HG03439 (cell line): ENCODE data around the gene RCHY1.
"Not testable (repeated sequence)": the region's sequence is repeated elsewhere in the genome, so short reads cannot be mapped to it uniquely, and the experiment has no call there.

Source experiments
- ATAC-seq: cut with Tn5 transposase; IDR thresholded peaks from one replicate; pipeline ENCODE4 v1.9.1; 2021; ENCODE audit warnings: mild to moderate bottlenecking, moderate library complexity; ENCODE audit not compliant: unreplicated experiment

RCHY1 gene

DNA sequence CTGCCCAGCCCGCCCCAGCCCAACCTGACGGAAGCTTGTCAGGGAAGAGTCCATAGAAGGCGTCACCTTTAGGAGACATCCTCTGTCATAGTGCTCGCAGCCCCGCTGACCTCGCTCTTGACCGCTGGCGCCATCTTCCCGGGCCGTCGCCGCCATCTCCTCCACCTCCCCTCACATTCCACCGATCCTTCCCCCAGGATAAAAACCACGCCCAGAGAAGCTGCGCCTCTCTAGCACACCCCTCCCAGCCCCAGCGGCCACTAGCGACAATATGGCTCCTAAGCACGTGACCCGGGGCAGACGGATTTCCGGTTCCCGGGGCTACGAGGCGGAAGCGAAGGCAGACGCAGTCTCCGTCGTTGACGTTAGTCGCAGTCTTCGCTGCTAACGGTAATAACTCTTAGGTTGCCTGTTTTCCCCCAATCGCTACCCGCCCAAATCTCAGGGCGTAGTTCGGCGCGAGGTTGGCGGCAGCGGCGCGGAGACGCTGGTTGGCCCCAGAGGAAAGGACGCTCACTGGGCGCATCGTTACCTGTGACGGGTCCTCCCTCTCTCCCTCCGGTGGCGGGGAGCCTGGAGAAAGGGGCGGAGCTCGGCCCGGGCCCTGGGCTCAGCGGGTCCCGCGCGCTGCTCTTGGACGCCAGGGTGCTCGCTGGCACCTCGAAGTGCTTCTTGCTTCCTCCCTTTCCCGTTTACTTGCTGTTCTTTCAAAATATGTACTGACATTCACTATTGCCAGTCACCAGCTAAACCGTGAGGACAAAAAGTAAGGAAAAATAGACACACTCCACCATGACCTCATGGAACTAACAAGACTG is at the start of gene RCHY1, which contains the start of gene THAP6:
RCHY1 (minus strand) TSS at position 273 of the 818 bp plus-strand sequence; CDS start at position 156, 117 bp downstream.
THAP6 (plus strand) TSS at position 343 of the 818 bp plus-strand sequence. CDS start 980 bp downstream, outside the sequence.
- ATAC-seq = peak; percentile 97

DNA sequence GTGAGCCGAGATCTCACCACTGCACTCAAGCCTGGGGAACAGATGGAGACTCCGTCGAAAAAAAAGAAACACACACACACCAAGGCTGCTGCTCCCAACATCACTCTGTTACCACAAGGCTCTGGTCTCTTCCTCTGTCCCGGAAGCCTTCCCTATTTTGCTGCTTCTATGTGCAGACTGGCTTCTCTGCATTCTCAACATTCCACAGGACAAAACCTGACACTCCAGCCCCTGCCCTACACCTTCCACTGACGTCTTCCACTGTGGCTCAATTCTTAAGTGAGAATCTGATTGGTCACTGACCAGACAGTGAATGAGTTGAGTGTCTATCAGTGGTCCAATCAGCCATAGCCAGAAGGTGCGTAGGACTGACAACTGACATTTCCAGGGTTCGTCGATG is 47.6 kb upstream of the RCHY1 start:
- no peak for ATAC-seq

DNA sequence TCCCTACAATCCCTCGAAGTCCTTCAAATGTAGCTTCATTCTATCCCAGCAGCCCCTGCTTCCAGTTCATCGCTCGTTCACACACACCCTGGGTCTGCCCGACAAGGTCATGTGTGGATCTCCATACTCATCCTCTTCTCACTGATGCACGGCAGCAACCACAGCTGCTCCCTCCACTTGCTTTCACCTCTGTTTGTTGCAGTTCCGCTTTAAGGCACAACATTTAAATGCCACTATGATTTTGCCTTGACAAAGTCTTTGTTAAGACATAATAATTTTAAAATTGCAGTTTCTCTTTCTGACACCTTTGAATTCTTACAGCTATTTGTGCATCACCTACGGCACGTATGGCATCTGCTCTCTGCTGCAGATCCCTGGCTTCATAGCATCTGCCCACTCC is 43.5 kb upstream of the RCHY1 start:
- ATAC-seq = no peak

DNA sequence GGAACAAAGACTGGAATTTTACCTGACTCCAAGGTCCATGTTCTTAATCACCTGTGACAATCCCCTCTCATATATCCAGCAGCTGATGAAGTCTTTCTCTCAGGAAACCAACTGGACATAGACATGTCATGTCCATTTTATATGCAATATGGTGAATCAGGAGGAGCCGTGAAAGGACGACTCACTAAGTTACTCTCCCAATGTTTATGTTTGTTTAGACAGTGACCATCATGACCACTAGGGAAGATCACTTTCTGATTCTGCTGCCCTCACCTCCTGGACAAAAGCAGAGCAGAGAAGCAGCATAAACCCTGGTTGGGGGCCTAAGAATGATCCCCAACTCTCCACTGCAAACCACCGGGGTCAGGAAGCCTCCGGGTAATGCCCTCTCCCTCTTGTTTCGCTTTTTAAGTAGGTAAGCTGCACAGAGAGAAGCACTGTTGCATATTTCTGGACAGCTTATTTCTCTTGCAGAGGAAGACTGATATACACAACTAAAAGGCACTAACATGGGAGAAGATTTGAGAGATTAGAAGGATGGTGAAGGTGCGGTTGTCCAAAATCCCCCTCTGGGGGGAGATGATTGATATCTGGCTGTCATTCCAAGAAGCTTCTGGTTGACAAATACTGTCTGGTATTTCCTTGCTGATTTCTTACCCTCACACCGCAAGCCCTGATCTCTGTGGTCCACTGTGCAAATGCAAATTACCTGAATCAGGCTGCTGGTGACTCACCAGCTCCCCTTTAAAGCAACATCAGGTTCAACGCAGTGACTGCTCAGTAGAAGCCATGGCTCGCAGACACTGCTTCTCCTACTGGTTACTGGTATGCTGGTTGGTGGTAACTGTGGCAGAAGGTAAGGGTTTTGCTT is 41.3 kb upstream of the RCHY1 start, which contains the start of gene ODAPH:
ODAPH (plus strand) TSS at position 773 of the 871 bp plus-strand sequence; CDS start at position 790, 17 bp downstream.
- ATAC-seq = peak; percentile 99

DNA sequence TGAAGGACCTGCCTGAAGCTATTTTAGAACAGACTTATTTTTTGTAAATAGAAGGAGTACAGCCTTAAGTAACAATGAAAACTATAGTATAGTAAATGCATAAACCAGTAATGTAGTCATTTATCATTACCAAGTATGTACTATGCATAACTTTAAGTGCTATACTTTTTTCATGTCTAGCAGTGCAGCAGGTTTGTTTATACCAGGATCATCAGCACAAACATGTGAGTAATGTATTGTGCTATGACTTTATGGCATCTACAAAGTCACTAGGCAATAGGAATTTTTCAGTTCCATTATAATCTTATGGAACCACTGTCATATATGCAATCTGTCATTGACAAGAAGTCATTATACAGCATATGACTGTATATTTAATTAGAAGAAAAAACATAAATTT is 38.2 kb upstream of the RCHY1 start:
- no peak for ATAC-seq

DNA sequence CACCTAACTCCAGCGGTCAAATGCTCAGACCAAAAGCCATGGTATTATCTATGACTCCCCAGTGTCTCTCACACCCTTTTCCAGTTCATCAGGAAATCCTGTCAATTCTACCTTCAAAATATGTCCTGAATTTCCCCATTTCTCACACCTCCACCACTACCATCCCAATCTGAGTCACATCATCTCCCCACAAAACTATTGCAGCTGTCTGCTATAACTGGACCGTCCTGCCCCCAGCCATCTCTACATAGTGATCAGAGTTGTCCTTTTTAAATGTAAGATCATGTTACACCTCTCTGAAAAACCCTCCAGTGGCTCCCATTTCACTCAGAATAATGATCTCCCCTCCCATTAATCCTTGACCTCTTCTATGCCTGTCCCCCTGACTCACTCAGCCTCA is 34.8 kb upstream of the RCHY1 start:
- no peak for ATAC-seq

DNA sequence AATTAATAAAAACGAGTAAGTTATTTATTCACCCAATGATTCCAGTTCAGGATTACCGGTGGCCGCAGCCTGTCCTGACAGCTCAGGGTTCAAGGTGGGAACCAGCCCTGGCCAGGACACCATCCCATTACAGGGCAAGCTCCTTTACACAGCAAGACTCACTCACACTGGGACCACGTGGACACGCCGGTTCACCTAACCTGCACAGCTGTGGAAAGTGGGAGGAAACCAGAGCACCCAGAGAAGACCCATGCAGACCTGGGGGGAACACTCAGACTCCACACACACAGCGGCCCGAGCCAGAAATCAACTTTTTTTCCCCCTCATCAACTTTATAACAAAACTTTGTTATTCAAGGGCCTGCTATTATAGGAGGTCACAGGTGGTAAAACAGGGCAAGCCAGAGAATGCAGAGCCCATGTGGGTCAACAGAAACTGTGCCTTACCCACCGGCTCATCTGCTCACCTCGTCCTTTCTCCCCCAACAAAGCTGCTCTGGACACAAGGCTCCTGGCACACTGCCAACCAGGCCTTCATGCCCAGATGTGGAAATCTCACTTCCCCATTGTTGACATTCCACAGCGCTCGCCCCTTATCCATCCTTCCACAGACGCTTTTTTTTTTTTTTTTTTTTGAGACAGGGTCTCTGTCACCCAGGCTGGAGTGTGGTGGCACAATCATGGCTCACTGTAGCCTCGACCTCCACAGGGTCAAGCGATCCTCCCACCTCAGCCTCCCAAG is 33.6 kb upstream of the RCHY1 start:
- ATAC-seq = no peak

DNA sequence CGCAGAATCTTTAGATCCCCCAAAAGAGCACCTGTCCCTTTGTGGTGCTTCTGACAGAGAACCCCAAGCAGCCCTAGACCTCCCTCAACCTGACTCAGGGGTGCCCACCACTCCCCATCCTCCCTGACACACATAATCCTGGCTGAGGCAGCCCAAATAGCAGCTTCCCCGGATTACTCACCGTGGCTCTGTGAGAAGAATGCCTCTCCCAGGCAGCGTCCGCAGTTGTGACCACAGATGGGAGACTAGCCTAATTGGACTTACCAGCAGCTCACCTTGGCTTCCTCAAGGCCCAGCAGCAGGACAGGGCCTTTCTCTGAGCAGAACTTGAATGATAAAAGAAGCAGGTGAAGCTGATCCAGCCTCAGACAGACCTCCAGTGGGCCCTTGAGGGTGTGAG is 31.3 kb upstream of the RCHY1 start:
- ATAC-seq = no peak

DNA sequence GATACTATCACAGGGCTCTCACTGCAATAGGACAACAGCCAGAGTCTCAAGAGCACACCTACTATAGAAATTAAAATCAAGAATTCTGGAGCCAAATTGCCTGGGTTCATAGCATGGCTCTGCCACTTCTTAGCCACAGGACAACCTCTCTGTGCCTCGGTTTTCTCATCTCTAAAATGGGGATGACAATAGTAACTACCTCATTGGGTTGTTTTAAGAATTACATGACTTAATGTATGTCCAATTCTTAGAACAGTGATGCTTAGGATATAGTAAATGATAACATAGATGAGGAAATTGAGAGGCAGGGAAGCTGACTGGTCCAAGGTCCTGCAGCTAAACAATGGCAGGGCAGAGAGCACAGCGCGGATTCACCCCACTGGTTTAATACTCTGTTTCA is 30.7 kb upstream of the RCHY1 start:
- no peak for ATAC-seq

DNA sequence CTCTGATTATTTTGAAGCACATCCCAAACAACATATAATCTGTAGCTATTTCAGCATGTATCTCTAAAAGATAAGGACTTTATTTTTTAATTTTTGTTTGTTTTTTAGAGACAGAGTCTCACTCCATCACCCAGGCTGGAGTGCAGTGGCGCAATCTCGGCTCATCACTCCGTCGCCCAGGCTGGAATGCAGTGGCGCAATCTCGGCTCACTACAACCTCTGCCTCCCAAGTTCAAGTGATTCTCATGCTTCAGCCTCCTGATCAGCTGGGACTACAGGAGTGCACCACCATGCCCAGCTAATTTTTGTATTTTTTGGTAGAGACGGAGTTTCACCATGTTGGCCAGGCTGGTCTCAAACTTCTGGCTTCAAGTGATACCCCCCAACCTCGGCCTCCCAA is 30.0 kb upstream of the RCHY1 start:
- ATAC-seq = not testable (repeated sequence)

DNA sequence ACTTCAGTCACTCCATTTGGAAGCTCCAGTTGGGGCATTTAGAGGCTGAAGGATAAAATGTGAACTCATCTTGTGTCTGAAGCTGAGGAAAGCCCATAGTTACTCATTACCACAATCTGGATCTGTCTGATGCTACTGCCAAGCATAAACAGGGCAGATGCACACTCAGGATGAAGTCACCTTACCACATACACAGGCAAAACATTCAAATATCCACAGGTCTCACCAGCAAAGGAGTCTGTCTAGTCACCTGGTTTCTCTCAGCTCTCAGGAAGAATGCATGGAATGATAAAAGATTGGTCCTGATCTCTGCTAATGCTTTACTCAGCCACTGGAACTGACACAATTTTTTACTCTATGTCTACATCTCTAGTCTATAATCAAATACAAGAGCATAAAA is 28.6 kb upstream of the RCHY1 start:
- ATAC-seq = no peak

DNA sequence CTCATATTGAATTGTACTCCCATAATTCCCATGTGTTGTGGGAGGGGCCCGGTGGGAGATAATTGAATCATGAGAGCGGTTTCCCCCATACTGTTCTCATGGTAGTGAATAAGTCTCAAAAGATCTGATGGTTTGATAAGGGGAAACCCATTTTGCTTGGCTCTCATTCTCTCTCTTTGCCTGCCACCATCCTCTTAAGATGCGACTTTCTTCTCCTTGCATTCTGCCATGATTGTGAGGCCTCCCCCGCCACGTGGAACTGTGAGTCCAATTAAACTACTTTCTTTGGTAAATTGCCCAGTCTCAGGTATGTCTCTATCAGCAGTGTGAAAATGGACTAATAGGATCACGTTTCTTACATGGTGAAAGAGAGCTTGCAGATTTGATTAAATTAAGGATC is 23.1 kb upstream of the RCHY1 start:
- not testable (repeated sequence) for ATAC-seq

DNA sequence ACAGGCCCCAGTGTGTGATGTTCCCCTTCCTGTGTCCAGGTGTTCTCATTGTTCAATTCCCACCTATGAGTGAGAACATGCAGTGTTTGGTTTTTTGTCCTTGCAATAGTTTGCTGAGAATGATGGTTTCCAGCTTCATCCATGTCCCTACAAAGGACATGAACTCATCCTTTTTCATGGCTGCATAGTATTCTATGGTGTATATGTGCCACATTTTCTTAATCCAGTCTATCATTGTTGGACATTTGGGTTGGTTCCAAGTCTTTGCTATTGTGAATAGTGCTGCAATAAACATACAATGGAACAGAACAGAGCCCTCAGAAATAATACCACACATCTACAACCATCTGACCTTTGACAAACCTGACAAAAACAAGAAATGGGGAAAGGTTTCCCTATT is 19.7 kb upstream of the RCHY1 start:
- not testable (repeated sequence) for ATAC-seq

DNA sequence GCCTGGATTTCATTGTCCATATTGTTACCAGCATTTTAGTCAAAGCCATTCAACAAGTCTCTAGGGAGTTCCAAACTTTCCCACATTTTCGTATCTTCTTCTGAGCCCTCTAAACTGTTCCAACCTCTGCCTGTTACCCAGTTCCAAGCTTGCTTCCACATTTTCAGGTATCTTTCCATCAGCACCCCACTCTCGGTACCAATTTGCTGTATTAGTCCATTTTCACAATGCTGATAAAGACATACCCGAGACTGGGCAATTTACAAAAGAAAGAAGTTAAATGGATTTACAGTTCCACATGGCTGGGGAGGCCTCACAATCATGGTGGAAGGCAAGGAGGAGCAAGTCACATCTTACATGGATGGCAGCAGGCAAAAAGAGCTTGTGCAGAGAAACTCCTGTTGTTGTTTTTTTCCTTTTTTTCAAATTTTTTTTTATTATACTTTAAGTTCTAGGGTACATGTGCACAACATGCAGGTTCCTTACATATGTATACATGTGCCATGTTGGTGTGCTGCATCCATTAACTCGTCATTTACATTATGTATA is 19.2 kb upstream of the RCHY1 start:
- not testable (repeated sequence) for ATAC-seq

DNA sequence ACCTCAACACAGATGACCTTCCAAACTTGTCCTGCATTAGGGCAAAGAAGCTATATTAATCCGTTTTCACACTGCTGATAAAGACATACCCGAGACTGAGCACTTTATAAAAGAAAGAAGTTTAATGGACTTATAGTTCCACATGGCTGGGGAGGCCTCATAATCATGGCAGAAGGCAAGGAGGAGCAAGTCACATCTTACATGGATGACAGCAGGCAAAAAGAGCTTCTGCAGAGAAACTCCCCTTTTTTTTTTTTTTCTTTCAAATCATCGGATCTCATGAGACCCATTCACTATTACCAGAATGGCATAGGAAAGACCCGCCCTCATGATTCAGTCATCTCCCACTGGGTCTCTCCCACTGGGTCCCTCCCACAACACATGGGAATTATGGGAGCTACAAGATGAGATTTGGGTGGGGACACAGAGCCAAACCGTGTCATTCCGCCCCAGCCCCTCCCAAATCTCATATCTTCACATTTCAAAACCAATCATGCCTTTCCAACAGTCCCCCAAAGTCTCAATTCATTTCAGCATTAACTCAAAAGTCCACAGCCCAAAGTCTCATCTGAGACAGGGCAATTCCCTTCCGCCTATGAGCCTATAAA is 17.4 kb upstream of the RCHY1 start:
- not testable (repeated sequence) for ATAC-seq

DNA sequence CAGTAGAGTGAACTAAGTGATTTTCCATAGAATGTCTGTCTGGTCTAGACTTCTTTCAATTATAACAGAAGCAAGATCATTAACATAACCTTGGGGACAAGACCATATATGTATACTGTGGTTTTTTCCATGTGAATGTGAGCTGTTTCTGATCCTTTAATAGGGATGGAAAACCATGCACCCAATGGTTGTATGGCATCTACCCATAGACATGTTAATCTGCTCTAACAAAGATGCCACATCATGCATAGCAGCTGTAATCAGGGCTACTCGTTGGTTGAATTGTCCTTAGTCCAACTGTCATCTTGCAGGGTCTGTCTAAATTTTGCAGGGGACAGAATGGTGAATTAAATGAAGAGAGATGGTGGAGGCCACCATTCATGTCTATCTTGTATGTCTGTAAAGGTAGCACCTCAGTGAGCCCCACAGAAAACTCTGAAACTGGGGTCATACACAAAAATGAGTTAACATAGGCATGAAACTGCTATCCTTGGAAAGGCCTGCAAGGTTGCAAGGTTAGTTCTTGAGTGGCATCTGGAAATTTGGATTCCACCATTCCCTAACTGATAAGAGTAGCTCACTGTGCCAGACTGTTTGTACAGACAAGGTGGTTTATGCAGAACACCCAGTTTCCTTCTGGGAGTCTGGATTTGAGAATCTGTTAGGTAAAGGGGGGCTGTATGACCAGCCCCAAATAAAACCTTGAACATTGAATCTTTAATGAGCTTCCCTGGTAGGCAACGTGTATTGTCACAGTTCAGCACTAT is 16.5 kb upstream of the RCHY1 start:
- ATAC-seq = no peak

DNA sequence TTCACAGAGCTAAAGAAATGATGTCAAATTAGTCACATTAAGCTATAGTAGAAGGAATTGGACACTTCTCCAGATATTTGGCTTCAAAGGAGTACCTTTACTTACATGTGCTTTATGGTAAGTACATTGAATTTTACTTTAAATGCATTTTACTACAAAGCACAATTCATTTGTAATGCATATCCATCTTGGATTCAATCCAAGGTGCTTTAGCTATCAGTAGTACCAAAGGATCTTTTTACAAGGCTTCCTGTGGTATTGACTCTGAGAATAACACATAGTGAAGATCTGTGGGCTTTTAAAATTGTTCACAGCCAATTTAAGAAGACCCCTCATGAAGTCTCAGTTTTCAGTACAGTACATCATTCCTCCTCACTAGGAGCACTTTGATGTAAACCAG is 13.3 kb upstream of the RCHY1 start:
- no peak for ATAC-seq

DNA sequence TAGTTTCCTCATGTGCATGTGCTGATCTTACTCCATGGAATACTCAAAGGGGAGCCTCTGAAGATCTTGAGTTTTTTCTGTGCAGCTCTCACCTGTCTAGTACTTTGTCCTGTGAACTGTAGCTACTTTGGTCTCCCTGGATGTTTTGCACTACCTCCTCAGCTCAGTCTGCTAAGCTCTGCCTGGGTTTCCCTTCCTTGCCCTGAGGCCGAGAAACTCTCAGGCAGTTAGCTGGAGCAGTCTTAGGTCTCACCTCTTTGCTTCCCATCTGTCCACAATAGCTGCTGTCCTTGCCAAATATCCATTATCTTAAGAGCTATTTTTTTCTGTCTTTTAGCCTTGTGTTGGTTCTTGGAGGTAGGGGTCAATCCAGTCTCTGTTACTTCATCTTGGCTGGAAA is 11.7 kb upstream of the RCHY1 start:
- ATAC-seq = no peak

DNA sequence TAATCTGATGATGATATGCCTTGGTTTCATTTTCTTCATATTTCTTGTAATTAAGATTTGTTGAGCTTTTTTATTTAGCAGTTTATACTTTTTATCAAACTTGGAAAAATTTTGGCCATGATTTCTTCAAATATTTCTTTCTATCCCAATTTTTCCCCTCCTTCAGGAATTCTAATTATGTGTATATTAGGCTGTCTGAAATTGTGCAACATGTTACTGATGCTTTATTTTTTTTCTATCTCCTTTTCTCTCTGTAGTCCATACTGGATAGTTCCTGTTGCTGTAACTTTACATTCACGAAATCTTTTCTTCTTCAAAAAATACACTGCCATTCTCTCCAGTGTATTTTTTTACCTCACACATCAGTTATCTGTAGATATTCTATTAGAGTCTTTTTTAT is 10.9 kb upstream of the RCHY1 start:
- no peak for ATAC-seq

DNA sequence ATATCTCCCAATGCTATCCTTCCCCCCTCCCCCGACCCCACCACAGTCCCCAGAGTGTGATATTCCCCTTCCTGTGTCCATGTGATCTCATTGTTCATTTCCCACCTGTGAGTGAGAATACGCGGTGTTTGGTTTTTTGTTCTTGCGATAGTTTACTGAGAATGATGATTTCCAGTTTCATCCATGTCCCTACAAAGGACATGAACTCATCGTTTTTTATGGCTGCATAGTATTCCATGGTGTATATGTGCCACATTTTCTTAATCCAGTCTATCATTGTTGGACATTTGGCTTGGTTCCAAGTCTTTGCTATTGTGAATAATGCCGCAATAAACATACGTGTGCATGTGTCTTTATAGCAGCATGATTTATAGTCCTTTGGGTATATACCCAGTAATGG is 5.2 kb upstream of the RCHY1 start:
- not testable (repeated sequence) for ATAC-seq
